ENCODE results near the gene BPTF.
A peak's percentile ranks its signal among the peaks of the same experiment; 100 is the strongest.
"Not testable (repeated sequence)": the region's sequence is repeated elsewhere in the genome, so short reads cannot be mapped to it uniquely, and the experiment has no call there.

BPTF gene

DNA sequence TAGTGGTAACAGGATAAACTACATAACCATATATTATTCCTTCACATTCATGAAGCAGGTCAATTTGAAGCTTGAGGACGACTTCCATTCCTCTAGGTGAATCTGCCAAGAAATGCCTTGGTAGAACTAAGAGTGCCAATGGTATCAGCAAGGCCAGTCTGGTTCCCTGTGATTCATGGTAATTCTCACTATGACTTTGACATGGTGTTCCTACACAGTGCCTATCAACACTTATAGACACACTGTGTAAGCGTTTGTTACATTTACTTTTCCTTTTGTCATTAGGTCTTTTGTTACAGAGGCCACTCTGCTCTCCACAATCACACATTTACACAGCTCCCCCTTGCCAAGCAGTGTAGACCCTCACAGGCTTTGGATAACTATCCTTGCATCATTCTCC lies 136.9 kb downstream of the BPTF start:
- 85% methylated on average over 2 of the region's 2 CpGs for WGBS
- not testable (repeated sequence) for H2BK5ac ChIP-seq (ENCODE audit: low read depth, low read length, poor library complexity, severe bottlenecking)
- H3K79me1 ChIP-seq (replicated peaks; ENCODE audit: low read length, poor library complexity, severe bottlenecking) = peaks cover 22% of the 10 kb centered on the region

DNA sequence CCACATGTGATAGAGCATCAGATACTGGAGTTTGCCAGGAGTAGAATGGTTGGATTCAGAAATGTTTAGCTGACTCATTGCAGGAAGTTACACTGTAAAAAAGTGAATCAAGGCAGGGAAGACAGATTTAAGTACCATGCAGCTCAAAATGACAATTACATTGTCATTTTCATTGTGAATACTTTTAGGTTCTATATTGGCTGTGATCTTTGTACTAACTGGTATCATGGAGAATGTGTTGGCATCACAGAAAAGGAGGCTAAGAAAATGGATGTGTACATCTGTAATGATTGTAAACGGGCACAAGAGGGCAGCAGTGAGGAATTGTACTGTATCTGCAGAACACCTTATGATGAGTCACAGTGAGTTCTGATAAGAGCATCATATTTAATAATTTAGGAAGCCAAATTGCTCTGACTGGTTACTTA lies 137.9 kb downstream of the BPTF start:
- H2BK15ac ChIP-seq (ENCODE audit: low read depth, poor library complexity, severe bottlenecking); H2BK5ac ChIP-seq (ENCODE audit: low read depth, low read length, poor library complexity, severe bottlenecking); H3K4me3 ChIP-seq (ENCODE audit: insufficient read depth in 1 of 2, low read depth in 1 of 2, low read length in 2 of 2); H3K14ac ChIP-seq (ENCODE audit: low read length in 2 of 2); H4K91ac ChIP-seq (ENCODE audit: low read length); H3K4me2 ChIP-seq (ENCODE audit: low read length, poor library complexity, severe bottlenecking); H3K9me3 ChIP-seq (ENCODE audit: control insufficient read depth, low read length); H2BK120ac ChIP-seq (ENCODE audit: low read depth, low read length); H3K27me3 ChIP-seq (ENCODE audit: control insufficient read depth in 1 of 2, insufficient read depth in 1 of 2, low read length in 2 of 2); H4K8ac ChIP-seq (ENCODE audit: low read length); H3K27ac ChIP-seq (ENCODE audit: low read length, poor library complexity, severe bottlenecking); H3K4ac ChIP-seq (ENCODE audit: low read depth in 1 of 2, low read length in 2 of 2); H3K4me1 ChIP-seq (ENCODE audit: control insufficient read depth, insufficient read depth, low read depth, low read length); H3K18ac ChIP-seq (ENCODE audit: low read depth in 1 of 2, low read length in 2 of 2); H3K23ac ChIP-seq (ENCODE audit: low read length in 2 of 2); H2AFZ ChIP-seq (ENCODE audit: low read depth, low read length); H2AK5ac ChIP-seq (ENCODE audit: low read length, severe bottlenecking); H2BK12ac ChIP-seq (ENCODE audit: low read length in 2 of 2): not testable (repeated sequence)
- DNase-seq = peak; percentile 73
- Histone ChIP-seq H3K79me1 (replicated peaks; ENCODE audit: low read length, poor library complexity, severe bottlenecking) (peaks cover 18% of the 10 kb centered on the region), H3K36me3 (ENCODE audit: control insufficient read depth in 1 of 2, insufficient read depth in 2 of 2, low read depth in 1 of 2, low read length in 2 of 2) (peaks cover 32 to 54% of the 10 kb centered on the region in 2 experiments), H3K9ac (ENCODE audit: low read length) (peak overlapping the region; percentile 3)
- WGBS = no CpG with 5 or more reads among the region's 1 CpG

More for the DNA sequence above, 136.9 kb downstream of the BPTF start:
- H2BK15ac ChIP-seq (ENCODE audit: low read depth, poor library complexity, severe bottlenecking); H3K4me3 ChIP-seq (ENCODE audit: insufficient read depth in 1 of 2, low read depth in 1 of 2, low read length in 2 of 2); H2AK5ac ChIP-seq (ENCODE audit: low read length, severe bottlenecking); H3K14ac ChIP-seq (ENCODE audit: low read length in 2 of 2); H3K27me3 ChIP-seq (ENCODE audit: control insufficient read depth in 1 of 2, insufficient read depth in 1 of 2, low read length in 2 of 2); H2BK12ac ChIP-seq (ENCODE audit: low read length in 2 of 2); H3K9me3 ChIP-seq (ENCODE audit: control insufficient read depth, low read length); DNase-seq; H3K4me1 ChIP-seq (ENCODE audit: control insufficient read depth, insufficient read depth, low read depth, low read length); H3K9ac ChIP-seq (ENCODE audit: low read length); H3K4me2 ChIP-seq (ENCODE audit: low read length, poor library complexity, severe bottlenecking); H4K91ac ChIP-seq (ENCODE audit: low read length); H3K4ac ChIP-seq (ENCODE audit: low read depth in 1 of 2, low read length in 2 of 2); H2AFZ ChIP-seq (ENCODE audit: low read depth, low read length); H3K27ac ChIP-seq (ENCODE audit: low read length, poor library complexity, severe bottlenecking); H3K23ac ChIP-seq (ENCODE audit: low read length in 2 of 2); H3K18ac ChIP-seq (ENCODE audit: low read depth in 1 of 2, low read length in 2 of 2): not testable (repeated sequence)
- Histone ChIP-seq H4K8ac (ENCODE audit: low read length) (peak overlapping the region; percentile 60), H2BK120ac (ENCODE audit: low read depth, low read length) (peak overlapping the region; percentile 0), H3K36me3 (ENCODE audit: control insufficient read depth in 1 of 2, insufficient read depth in 2 of 2, low read depth in 1 of 2, low read length in 2 of 2) (peaks cover 33 to 51% of the 10 kb centered on the region in 2 experiments)

- no peak overlapping the region for H3K4ac ChIP-seq (ENCODE audit: low read depth in 1 of 2, low read length in 2 of 2)
- no peak overlapping the region for H2BK12ac ChIP-seq (ENCODE audit: low read length in 2 of 2)
- no peak overlapping the region for H2AFZ ChIP-seq (ENCODE audit: low read depth, low read length)
- no peak overlapping the region for H4K91ac ChIP-seq (ENCODE audit: low read length)
- H3K27ac ChIP-seq (ENCODE audit: low read length, poor library complexity, severe bottlenecking) = no peak overlapping the region
- H3K4me1 ChIP-seq (ENCODE audit: control insufficient read depth, insufficient read depth, low read depth, low read length) = no peaks in the 10 kb centered on the region
- H4K8ac ChIP-seq (ENCODE audit: low read length) = no peak overlapping the region
- no peak overlapping the region for H3K23ac ChIP-seq (ENCODE audit: low read length in 2 of 2)
- no peaks in the 10 kb centered on the region for H3K9me3 ChIP-seq (ENCODE audit: control insufficient read depth, low read length)
- no peak overlapping the region for H3K14ac ChIP-seq (ENCODE audit: low read length in 2 of 2)
- 98% methylated on average over 6 of the region's 7 CpGs for WGBS
- H2AK5ac ChIP-seq (ENCODE audit: low read length, severe bottlenecking) = no peak overlapping the region
- no peak overlapping the region for H3K9ac ChIP-seq (ENCODE audit: low read length)
- H3K36me3 ChIP-seq (ENCODE audit: control insufficient read depth in 1 of 2, insufficient read depth in 2 of 2, low read depth in 1 of 2, low read length in 2 of 2) = peaks cover 32 to 56% of the 10 kb centered on the region in 2 experiments
- H2BK5ac ChIP-seq (ENCODE audit: low read depth, low read length, poor library complexity, severe bottlenecking) = no peak overlapping the region
- H3K18ac ChIP-seq (ENCODE audit: low read depth in 1 of 2, low read length in 2 of 2) = peak overlapping the region in 1 of 2 experiments; percentile 21
- H3K4me3 ChIP-seq (ENCODE audit: insufficient read depth in 1 of 2, low read depth in 1 of 2, low read length in 2 of 2) = no peak overlapping the region
- H3K79me1 ChIP-seq (replicated peaks; ENCODE audit: low read length, poor library complexity, severe bottlenecking) = peaks cover 5% of the 10 kb centered on the region
- H2BK15ac ChIP-seq (ENCODE audit: low read depth, poor library complexity, severe bottlenecking) = no peak overlapping the region
- H2BK120ac ChIP-seq (ENCODE audit: low read depth, low read length) = no peak overlapping the region
- H3K27me3 ChIP-seq (ENCODE audit: control insufficient read depth in 1 of 2, insufficient read depth in 1 of 2, low read length in 2 of 2) = no peaks in the 10 kb centered on the region
- no peak for DNase-seq
- no peak overlapping the region for H3K4me2 ChIP-seq (ENCODE audit: low read length, poor library complexity, severe bottlenecking)
These were observed 145.5 kb downstream of the BPTF start for GRCh38 chr17:67970783-67971182.

GRCh38 chr17:67974185-67974584 lies 148.9 kb downstream of the BPTF start:
- Histone ChIP-seq H3K9ac (ENCODE audit: low read length) (no peak overlapping the region), H2AFZ (ENCODE audit: low read depth, low read length) (no peak overlapping the region), H4K8ac (ENCODE audit: low read length) (no peak overlapping the region), H3K9me3 (ENCODE audit: control insufficient read depth, low read length) (no peaks in the 10 kb centered on the region), H2AK5ac (ENCODE audit: low read length, severe bottlenecking) (no peak overlapping the region), H3K4me2 (ENCODE audit: low read length, poor library complexity, severe bottlenecking) (no peak overlapping the region), H3K23ac (ENCODE audit: low read length in 2 of 2) (no peak overlapping the region), H4K91ac (ENCODE audit: low read length) (no peak overlapping the region), H3K4ac (ENCODE audit: low read depth in 1 of 2, low read length in 2 of 2) (no peak overlapping the region), H3K4me3 (ENCODE audit: insufficient read depth in 1 of 2, low read depth in 1 of 2, low read length in 2 of 2) (no peak overlapping the region), H3K27me3 (ENCODE audit: control insufficient read depth in 1 of 2, insufficient read depth in 1 of 2, low read length in 2 of 2) (no peaks in the 10 kb centered on the region), H3K4me1 (ENCODE audit: control insufficient read depth, insufficient read depth, low read depth, low read length) (peaks cover 3% of the 10 kb centered on the region), H2BK5ac (ENCODE audit: low read depth, low read length, poor library complexity, severe bottlenecking) (no peak overlapping the region), H2BK12ac (ENCODE audit: low read length in 2 of 2) (no peak overlapping the region), H3K27ac (ENCODE audit: low read length, poor library complexity, severe bottlenecking) (no peak overlapping the region), H3K18ac (ENCODE audit: low read depth in 1 of 2, low read length in 2 of 2) (no peak overlapping the region), H3K14ac (ENCODE audit: low read length in 2 of 2) (no peak overlapping the region), H3K36me3 (ENCODE audit: control insufficient read depth in 1 of 2, insufficient read depth in 2 of 2, low read depth in 1 of 2, low read length in 2 of 2) (peaks cover 30 to 43% of the 10 kb centered on the region in 2 experiments), H3K79me1 (replicated peaks; ENCODE audit: low read length, poor library complexity, severe bottlenecking) (peaks cover 2% of the 10 kb centered on the region), H2BK120ac (ENCODE audit: low read depth, low read length) (no peak overlapping the region), H2BK15ac (ENCODE audit: low read depth, poor library complexity, severe bottlenecking) (peak overlapping the region; percentile 41)
- WGBS = 48% methylated on average over 9 of the region's 9 CpGs
- DNase-seq = peak; percentile 69

All from mesenchymal stem cell (in vitro differentiated cells and primary cell).